ENCODE results near the gene ASXL3.

ASXL3 gene

GRCh38 chr18:33557706-33558105, 20.3 kb upstream of the ASXL3 start:
- no peak for TF ChIP-seq CTCF (IDR thresholded peaks at IDR 0.05)
- H3K27ac ChIP-seq: no peak overlapping the region
- no peak overlapping the region for H3K4me3 ChIP-seq
- DNase-seq (ENCODE audit: low spot score): no peak

GRCh38 chr18:33558529-33558928, 19.5 kb upstream of the ASXL3 start:
- Histone ChIP-seq H3K27ac (no peak overlapping the region), H3K4me3 (no peak overlapping the region)
- no peak for TF ChIP-seq CTCF (IDR thresholded peaks at IDR 0.05)
- no peak for DNase-seq (ENCODE audit: low spot score)

- no peak for TF ChIP-seq CTCF (IDR thresholded peaks at IDR 0.05)
- DNase-seq (ENCODE audit: low spot score): no peak
- Histone ChIP-seq H3K4me3 (no peak overlapping the region), H3K27ac (no peak overlapping the region)
Observed at GRCh38 chr18:33560686-33561370, 17.2 kb upstream of the ASXL3 start.

- peak overlapping the region in 1 of 2 donors; percentile 3 for H3K27ac ChIP-seq
- no peak for TF ChIP-seq CTCF (IDR thresholded peaks at IDR 0.05)
- no peak overlapping the region for H3K4me3 ChIP-seq
- no peak for DNase-seq (ENCODE audit: low spot score)
Observed at GRCh38 chr18:33562741-33563140, 15.3 kb upstream of the ASXL3 start.

GRCh38 chr18:33567705-33568104, 10.3 kb upstream of the ASXL3 start:
- DNase-seq (ENCODE audit: low spot score): no peak
- no peak for TF ChIP-seq CTCF (IDR thresholded peaks at IDR 0.05)
- Histone ChIP-seq H3K27ac (no peak overlapping the region), H3K4me3 (no peak overlapping the region)

GRCh38 chr18:33571998-33572787, 5.8 kb upstream of the ASXL3 start:
- DNase-seq (ENCODE audit: low spot score): no peak
- TF ChIP-seq CTCF (IDR thresholded peaks at IDR 0.05): no peak
- no peak overlapping the region for H3K27ac ChIP-seq
- H3K4me3 ChIP-seq: no peak overlapping the region

- TF ChIP-seq CTCF (IDR thresholded peaks at IDR 0.05): no peak
- Histone ChIP-seq H3K27ac (no peak overlapping the region), H3K4me3 (no peak overlapping the region)
- DNase-seq (ENCODE audit: low spot score): no peak
Observed at GRCh38 chr18:33573193-33573592, 4.8 kb upstream of the ASXL3 start.
